SH-SY5Y (cell line): ENCODE data around the gene SNAP29.

Experiments
- GATA2 ChIP-seq: IDR thresholded peaks from 2 replicates; pipeline ENCODE4 v1.6.1; 2011; ENCODE audit warnings: mild to moderate bottlenecking, low read depth, low read length
- GATA3 ChIP-seq: IDR thresholded peaks from 2 replicates; pipeline ENCODE4 v1.6.1; 2011; ENCODE audit warnings: low read depth, mild to moderate bottlenecking, low read length, moderate library complexity

DNA sequence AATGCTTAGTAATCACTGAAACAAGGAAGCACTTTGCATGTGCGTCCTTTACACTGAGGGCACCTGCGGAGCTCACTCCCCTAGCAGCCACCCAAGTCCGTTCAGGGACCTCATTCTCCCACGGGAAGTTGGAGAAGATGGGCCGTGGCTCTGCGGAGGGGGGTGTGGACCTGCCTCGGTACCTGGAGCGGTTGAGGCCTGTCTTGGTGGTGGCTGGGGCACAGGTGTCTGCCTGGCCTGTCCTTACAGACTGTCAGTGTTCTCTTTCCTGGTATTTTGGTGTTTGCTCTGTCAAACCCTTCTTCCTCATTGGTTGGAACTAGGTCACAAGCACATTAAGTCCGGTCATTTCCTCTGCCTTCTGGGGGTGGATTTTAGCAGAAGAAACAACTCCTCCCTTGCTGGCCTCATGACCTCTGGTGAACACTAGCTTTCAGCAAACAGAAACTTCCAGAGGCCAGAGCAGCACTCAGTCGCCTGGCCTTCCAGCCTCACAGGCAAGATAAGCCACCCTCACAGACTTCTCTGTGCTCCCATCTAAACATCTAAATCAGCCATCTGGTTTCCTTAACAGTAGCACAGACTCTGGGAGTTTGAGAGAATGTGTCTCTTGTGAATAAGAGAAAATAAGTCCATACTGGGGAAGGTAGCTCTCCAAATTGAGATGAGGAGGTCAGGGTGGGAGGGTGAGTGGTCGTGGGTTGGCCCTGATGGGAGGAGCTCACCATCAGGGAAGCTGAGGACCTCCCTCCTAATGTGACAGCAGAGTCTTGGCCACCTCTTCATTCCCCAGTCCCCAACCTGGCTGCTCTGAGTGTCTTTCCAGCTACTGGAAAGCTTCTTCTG is 8.6 kb downstream of the SNAP29 start:
- peak; percentile 69 for TF ChIP-seq GATA2
- TF ChIP-seq GATA3: no peak
